C4-2B (cell line): ENCODE measurements around the gene TTC12.

ENCODE experiments used
- H3K27ac ChIP-seq: fragments of 450-650 bp; 2 replicates; pipeline ENCODE4 v1.5.1; 2017
- ZFX ChIP-seq: fragments of 450-650 bp; IDR thresholded peaks from 2 replicates; pipeline ENCODE4 v1.6.1; 2017
- TF ChIP-seq, protein P1 (sequence below): fragments of 450-650 bp; conservative IDR thresholded peaks from 2 replicates; pipeline ENCODE4 v1.5.1; 2017; ENCODE audit warnings: mild to moderate bottlenecking

Gene TTC12

DNA sequence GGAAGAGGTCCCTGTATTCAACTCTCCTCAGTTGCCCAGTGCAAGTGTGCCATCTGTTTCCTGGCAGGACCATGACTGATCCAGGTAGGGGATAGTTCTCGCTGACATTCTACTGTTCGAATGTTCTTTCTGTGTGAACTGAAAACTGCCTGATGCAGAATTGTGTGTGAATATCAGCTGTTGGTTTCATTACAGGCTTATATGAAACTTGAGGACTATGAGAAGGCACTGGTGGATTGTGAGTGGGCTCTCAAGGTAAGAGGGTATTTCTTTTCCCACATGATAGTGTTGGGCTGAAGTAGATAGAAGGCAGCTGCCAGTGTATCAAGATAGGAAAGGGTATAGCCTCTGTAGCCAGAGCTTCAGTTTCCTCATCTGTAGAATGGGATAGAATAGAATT lies 15.3 kb downstream of the TTC12 start:
- TF ChIP-seq ZFX: no peak
- TF ChIP-seq, protein P1, sequence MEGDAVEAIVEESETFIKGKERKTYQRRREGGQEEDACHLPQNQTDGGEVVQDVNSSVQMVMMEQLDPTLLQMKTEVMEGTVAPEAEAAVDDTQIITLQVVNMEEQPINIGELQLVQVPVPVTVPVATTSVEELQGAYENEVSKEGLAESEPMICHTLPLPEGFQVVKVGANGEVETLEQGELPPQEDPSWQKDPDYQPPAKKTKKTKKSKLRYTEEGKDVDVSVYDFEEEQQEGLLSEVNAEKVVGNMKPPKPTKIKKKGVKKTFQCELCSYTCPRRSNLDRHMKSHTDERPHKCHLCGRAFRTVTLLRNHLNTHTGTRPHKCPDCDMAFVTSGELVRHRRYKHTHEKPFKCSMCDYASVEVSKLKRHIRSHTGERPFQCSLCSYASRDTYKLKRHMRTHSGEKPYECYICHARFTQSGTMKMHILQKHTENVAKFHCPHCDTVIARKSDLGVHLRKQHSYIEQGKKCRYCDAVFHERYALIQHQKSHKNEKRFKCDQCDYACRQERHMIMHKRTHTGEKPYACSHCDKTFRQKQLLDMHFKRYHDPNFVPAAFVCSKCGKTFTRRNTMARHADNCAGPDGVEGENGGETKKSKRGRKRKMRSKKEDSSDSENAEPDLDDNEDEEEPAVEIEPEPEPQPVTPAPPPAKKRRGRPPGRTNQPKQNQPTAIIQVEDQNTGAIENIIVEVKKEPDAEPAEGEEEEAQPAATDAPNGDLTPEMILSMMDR: no peak
- no peak overlapping the region for H3K27ac ChIP-seq

DNA sequence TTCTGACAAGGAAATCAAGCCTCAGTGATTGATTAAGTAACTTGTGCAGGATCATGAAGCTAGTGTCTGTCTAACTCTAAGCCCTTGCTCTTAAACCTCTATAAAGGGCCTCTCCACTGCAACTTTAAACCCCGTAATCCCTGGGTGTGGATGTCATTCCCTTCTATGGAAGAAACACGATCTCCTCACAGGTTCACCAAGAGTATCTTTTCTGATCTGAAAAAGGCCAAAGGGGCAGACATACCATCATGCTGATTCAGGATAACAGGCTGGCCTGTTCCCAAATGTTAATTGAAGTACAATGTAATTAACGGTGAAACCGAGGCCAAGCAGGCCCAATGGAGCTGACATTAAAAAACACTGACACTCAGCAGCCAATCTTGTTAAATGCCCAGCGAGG lies 17.1 kb downstream of the TTC12 start:
- TF ChIP-seq, protein P1: no peak
- no peak for TF ChIP-seq ZFX
- H3K27ac ChIP-seq: no peak overlapping the region

DNA sequence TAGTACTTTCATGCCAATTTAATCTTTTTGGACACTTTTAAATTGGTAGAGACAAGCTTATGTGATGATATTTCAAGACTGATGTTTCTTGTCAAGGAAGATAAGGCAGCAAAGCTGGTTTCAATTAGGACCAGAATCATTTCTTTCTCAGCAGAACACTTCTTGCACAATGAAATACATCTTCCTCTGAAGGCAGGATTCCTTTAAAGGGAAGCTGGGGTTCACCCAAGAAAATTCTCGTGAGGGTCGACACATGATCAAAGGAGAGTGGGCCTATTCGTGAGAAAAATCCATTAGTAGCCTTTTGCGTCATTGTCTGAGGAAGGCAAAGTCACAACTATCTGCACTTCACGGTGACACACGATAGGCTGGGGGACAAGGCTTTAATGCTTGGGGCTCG lies 17.6 kb downstream of the TTC12 start:
- TF ChIP-seq ZFX: no peak
- TF ChIP-seq, protein P1: no peak
- no peak overlapping the region for H3K27ac ChIP-seq

DNA sequence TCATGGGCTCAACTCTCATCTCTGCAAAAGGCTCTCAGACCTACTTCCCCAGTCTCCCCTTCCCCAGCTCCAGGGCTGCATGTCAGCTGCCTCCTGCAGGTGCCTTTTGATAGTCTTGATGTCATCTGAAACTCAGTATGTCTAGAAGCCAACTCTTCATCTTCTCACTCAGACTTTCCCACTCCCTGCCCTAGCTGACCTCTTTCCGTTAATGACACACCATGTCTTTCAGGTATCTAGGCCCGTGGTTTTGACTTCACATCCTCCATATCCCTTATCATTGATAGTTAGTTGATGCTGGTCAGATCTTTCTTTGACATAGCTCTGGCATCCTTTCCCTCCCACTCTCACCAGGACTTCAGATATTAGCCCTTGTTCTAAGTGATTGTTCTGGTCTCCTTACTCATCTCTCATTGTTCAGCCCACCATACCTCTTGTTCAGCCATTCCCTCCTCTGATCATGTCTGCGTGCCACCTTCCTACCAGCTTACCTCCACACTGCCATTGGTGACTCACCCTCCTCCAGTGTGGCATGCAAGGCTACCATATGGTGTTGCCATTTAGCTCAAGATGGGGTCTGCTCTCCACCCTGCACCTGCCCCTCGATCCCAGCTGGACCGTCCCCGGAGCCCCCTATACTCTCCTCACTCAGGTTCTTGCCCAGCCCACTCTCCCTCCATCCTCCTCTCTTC lies 18.4 kb downstream of the TTC12 start:
- H3K27ac ChIP-seq: no peak overlapping the region
- TF ChIP-seq, protein P1: no peak
- no peak for TF ChIP-seq ZFX

DNA sequence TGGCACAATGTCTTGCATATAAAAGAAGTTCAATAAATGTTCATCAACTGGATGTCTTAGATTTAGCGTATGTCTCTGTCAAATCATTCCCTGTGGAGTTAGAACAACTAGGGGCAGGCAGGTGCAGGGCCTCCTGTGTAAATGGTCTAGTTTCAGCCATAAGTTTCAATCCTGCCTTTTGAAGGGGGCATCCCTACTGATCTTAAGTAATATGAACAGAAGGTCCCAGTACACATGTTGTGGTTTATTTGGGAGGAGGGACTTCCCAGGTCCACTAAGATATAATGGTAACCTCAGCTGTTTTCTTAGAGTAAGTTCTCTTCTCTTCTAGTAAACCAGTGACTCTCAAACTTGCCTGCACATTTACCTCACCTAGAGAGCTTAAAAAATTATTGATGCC lies 19.8 kb downstream of the TTC12 start:
- no peak overlapping the region for H3K27ac ChIP-seq
- TF ChIP-seq, protein P1: no peak
- TF ChIP-seq ZFX: no peak

DNA sequence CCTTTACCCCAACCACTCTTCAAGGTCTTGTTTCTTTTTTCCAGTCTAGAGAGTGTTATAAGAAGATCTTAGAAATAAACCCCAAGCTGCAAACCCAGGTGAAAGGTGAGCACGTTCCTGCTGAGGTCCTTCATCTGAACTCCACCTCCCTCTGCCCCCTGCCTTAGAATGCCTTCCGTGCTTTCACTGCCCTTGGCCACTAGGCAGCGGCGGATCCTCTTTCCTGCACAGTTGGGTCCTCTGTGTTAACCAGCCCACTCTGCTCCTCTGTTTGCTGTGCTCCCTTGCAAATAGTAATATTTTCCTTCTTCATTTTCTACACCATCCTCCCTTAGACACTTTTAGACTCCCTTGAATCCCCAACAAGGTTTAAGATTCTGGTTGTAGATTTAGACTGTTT lies 24.3 kb downstream of the TTC12 start:
- H3K27ac ChIP-seq: no peak overlapping the region
- TF ChIP-seq, protein P1: no peak
- no peak for TF ChIP-seq ZFX

DNA sequence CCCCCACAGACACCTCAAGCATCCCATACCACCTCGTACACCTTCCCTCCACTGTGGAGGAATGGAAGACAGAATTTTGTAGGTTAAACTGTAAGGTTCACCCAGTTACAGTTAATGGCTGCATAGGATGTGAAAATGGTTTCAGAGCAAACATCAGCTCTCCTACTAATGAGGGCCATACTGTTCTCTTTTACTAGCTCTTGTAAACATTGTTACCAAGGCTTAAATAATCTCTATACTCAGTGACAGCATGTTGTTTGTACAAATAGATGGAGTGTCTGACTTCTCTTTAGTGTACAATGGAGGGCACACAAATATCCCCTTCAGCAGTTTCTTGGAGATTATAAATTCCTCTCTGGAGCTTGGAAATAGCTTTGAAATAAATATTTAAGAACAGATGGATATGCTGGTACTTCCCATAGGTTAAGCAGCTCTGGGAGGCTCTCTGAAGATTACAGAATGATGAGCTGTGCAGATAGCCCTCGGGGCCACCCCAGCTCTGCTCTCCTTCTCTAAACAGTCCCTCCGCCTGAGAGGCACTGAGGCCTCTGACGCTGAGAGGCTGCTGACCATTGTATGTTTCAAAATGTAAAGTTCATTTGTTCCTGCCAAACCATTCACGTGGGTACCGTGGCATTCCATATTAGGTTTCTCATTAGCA lies 25.7 kb downstream of the TTC12 start:
- TF ChIP-seq, protein P1: no peak
- TF ChIP-seq ZFX: no peak
- peak overlapping the region; percentile 5; the same call in 1 of the 2 replicates for H3K27ac ChIP-seq
